ENCODE data around the gene NADSYN1. TPM values are rescaled to one million over a fixed set of nuclear protein-coding genes. Genes with fewer than 3 reads are reported as not detected.

Gene NADSYN1
- total and polyA plus RNA-seq, 8 donors: 53.2 to 78.9 (median 61.9) TPM

DNA sequence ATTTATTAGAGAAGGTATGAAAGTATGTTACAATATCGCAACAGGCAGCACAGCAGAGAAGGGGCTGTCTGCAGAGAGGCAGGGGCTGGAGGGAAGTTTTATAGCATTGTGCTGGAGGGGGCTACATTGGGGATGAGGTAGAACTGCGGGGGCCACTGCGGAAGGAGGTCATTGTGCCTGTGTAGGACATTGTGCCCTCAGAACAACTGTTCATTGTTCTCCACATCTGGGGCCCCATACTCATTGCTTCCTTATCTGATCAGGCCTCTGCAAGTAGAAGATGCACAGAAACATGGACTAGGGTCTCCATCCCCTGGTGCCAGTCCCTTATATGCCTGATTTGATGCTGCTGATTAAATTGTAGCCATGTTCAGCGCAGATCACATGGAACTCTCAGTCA lies 12.1 kb downstream of the NADSYN1 start:
- TF ChIP-seq, protein P1, sequence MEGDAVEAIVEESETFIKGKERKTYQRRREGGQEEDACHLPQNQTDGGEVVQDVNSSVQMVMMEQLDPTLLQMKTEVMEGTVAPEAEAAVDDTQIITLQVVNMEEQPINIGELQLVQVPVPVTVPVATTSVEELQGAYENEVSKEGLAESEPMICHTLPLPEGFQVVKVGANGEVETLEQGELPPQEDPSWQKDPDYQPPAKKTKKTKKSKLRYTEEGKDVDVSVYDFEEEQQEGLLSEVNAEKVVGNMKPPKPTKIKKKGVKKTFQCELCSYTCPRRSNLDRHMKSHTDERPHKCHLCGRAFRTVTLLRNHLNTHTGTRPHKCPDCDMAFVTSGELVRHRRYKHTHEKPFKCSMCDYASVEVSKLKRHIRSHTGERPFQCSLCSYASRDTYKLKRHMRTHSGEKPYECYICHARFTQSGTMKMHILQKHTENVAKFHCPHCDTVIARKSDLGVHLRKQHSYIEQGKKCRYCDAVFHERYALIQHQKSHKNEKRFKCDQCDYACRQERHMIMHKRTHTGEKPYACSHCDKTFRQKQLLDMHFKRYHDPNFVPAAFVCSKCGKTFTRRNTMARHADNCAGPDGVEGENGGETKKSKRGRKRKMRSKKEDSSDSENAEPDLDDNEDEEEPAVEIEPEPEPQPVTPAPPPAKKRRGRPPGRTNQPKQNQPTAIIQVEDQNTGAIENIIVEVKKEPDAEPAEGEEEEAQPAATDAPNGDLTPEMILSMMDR (IDR thresholded peaks at IDR 0.05): no peak
- Histone ChIP-seq H3K27me3 (no peaks in the 10 kb centered on the region), H3K4me1 (no peaks in the 10 kb centered on the region), H3K36me3 (peaks cover 0 to 75% of the 10 kb centered on the region in 2 donors), H3K27ac (no peak overlapping the region), H3K9me3 (no peaks in the 10 kb centered on the region), H3K4me3 (no peak overlapping the region)
- intact Hi-C loops (cut with DNase I): no loop called here
- DNase-seq: no peak
- ATAC-seq: no peak

DNA sequence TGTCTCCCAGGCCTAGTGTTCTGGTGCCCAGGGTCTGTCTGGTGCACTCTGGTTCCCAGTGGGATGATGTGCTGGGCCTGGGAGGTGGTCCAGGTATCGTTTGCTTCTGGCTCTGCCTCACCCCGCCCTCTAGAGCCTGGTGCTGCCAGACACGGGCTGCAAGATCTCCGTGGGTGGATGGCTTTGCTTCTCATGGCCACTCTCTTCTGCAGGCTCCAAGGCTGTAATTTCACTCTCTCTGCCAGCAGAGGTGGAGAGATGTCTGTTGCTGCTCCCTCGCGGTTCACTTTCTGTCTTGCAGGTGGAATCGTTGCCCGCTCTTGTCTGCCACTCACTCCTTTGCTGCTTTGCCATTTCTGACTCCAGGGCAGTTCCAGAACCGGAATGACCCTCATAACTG lies 13.4 kb downstream of the NADSYN1 start:
- DNase-seq: no peak
- TF ChIP-seq, protein P1 (IDR thresholded peaks at IDR 0.05): no peak
- Histone ChIP-seq H3K36me3 (peaks cover 0 to 65% of the 10 kb centered on the region in 2 donors), H3K27ac (no peak overlapping the region), H3K9me3 (no peaks in the 10 kb centered on the region), H3K27me3 (no peaks in the 10 kb centered on the region), H3K4me3 (no peak overlapping the region), H3K4me1 (no peaks in the 10 kb centered on the region)
- no peak for ATAC-seq
- intact Hi-C loops (cut with DNase I): no loop called here

DNA sequence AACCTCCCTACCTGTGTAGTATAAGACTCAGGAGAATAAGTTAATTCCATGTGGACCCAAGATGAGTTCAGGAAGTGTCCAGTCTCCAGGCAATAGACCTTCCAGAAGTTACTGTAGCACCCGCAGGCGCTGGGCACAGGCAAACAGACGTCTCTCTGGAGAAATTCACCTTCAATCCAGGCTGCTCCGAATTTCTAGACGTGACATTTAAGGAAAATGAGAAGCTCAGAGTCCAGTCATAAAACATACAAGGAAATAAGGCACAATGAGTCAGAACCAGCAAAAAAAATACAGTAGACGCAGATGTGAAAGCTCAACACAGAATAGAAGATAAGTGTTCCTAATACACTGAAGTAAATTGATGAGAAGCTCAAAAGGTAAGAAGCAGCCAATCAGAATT lies 14.2 kb downstream of the NADSYN1 start:
- H3K36me3 ChIP-seq: peaks cover 0 to 65% of the 10 kb centered on the region in 2 donors
- no peaks in the 10 kb centered on the region for H3K4me1 ChIP-seq
- DNase-seq (no peak), ATAC-seq (no peak)
- H3K9me3 ChIP-seq: no peaks in the 10 kb centered on the region
- H3K4me3 ChIP-seq: no peak overlapping the region
- no peaks in the 10 kb centered on the region for H3K27me3 ChIP-seq
- TF ChIP-seq, protein P1 (IDR thresholded peaks at IDR 0.05): no peak
- no peak overlapping the region for H3K27ac ChIP-seq
- intact Hi-C loops (cut with DNase I): no loop called here

DNA sequence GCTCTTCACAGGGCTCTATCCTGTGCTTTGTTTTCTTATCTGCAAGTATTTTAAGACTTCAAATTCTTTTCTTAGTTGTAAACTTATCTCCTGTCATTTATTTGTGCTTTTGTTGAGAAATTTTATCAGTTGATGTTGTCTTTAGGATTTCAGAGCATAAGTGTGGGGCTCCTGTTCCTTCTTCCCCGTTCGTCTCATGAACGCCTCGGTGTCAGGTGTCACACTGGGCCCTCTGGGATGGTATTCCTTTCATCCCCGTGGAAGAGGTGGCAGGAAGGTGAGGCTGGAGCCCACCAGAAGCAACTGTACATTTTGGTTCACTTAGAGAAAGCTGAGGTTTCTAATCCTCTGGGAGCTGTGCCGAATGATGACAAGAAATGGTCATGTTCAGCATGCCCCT lies 17.9 kb downstream of the NADSYN1 start:
- intact Hi-C loops (cut with DNase I): no loop called here
- ATAC-seq: no peak
- Histone ChIP-seq H3K27ac (no peak overlapping the region), H3K4me3 (no peak overlapping the region), H3K36me3 (peaks cover 0 to 70% of the 10 kb centered on the region in 2 donors), H3K27me3 (no peaks in the 10 kb centered on the region), H3K4me1 (no peaks in the 10 kb centered on the region), H3K9me3 (no peaks in the 10 kb centered on the region)
- TF ChIP-seq, protein P1 (IDR thresholded peaks at IDR 0.05): no peak
- no peak for DNase-seq

DNA sequence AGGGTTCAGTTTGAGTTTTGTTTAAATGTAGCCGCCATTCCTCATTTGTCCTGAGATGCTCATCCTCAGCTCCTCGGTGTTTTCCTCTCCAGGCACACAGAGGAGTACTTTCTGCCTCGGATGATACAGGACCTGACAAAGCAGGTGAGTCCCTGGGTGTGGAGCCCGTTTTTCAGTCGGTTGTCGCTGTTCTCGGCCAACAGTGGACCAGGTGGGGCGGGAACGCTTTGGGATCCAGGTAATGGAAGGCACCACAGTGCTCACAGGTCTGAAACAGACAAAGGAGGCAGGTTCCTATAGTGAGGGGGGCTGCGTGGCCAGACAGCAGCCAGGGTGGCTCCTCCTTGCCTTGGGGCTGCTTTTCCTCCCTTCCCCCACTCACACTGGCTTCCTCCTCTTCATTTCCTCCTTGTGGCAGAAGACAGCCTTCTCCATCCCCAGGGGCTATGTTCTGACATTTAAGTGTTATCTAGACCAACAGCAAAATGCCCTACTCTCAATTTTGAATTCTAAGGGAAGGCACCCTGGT lies 19.4 kb downstream of the NADSYN1 start:
- ATAC-seq: no peak
- peaks cover 0 to 70% of the 10 kb centered on the region in 2 donors for H3K36me3 ChIP-seq
- no peaks in the 10 kb centered on the region for H3K4me1 ChIP-seq
- TF ChIP-seq, protein P1 (IDR thresholded peaks at IDR 0.05): no peak
- H3K4me3 ChIP-seq: no peak overlapping the region
- no peak overlapping the region for H3K27ac ChIP-seq
- no peaks in the 10 kb centered on the region for H3K9me3 ChIP-seq
- H3K27me3 ChIP-seq: no peaks in the 10 kb centered on the region
- intact Hi-C loops (cut with DNase I): no loop called here
- DNase-seq: no peak
